NCI-H446 (cell line): Measurements from ENCODE around the gene CELA1.
A peak's percentile ranks its signal among the peaks of the same experiment; 100 is the strongest.
"Not testable (repeated sequence)": the region's sequence is repeated elsewhere in the genome, so short reads cannot be mapped to it uniquely, and the experiment has no call there.

Experiments used
- DNase-seq, 2 experiments: peaks; one replicate each; lab custom pipeline; 2025; lab: John Stamatoyannopoulos, UW

CELA1 gene

DNA sequence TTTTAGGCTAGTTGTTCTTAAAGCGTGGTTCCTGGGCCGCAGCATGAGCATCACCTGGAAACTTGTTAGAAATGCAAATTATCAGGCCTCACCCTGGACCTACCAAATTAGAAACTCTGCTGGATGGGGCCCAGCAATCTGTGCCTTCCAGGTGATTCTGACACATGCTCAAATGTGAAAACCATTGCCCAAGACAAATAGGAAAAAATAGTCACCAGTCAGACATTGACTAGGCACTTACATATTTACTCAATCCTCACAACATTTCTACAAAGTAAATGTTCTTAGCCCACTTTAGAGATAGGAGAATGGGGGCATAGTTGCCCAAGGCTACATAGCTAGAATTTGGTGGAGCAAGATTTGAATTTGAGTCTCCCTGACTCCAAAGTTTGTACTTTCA is 3.3 kb downstream of the CELA1 start:
- no peak for DNase-seq

DNA sequence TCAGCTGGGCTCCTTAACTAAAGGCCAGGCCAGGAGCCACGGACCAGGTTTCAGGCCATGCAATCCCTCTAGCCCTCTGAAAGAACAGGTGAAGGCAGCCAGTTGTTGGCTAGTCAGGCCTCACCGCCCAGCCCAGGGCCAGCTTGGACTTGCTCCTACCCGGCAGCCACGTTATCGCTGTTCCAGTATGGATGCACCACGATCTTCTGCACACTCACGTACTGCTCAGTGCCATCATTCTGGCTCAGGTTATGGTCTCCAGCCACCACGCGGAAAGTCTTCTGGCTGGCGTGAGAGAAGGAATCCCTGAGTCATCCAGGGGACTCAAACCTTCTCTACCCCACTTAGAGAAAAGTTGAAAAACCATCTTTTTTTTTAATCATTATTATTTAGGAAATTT is 4.1 kb downstream of the CELA1 start:
- no peak for DNase-seq

DNA sequence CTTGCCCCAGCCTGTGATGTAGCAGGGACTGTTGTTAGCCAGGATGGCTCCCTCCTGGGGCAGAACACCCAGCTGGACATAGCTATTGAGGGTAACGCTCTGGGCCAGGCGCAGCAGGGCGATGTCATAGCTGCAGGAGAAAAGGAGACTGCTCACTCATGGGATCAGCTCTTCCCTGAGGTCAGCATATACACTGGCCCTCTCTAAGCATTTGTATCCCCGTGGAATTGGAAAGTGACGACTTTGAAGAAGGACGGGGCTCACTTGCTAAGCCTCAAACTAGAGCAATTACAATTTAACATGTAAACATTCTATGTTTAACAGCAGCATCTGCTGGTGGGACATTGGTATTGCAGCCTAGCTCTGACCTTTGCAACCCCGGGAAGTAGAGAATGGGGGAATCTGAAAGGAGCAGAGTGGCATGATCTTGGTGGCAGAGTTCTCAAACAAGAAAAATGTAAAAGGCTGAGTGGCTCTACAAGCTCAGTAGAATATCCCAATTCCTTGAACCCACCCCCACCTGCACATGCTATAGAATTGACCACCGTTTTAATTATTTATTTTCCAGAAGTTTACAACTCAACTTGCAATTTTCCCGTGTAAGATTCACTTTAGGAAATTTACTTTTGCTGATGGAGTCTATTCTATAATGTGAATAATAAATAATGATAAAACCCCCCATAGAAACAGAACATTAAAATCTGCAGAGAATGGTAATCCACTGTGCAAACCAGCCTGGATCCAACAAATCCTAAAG is 5.0 kb downstream of the CELA1 start:
- peak; percentile 27 to 78 for DNase-seq

DNA sequence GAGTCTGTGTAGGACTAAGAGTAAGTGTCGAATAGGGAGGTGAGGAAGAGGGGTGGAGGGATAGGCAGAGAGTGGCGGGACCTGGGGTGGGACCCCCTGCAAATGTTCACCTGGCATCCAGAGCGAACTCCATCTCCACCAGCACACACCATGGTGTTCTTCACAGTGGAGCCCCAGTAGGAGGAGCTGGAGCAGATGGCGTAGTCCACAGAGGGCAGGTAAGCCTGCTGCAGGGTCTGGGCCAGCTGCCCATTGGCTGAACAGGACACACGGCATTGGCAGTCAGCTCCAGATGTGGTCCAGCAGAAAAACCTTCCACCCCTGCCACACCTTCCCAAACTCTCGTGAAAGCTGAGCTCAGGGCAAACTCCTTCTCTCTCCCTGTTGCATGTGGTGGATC is 6.7 kb downstream of the CELA1 start:
- DNase-seq: no peak

DNA sequence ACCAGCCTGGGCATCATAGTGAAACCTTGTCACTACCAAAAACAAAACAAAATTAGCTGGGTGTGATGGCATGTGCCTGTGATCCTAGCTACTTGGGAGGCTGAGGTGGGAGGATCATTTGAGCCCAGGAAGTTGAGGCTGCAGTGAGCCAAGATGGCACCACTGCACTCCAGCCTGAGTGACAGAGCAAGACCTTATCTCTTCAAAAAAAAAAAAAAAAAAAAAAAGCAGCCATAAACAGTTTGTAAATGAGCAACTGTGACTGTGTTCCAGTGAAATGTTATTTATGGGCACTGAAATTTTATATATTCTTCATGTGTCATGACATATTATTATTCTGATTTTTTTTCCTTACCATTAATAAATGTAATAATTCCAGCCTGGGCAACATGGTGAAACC is 9.1 kb downstream of the CELA1 start:
- DNase-seq: not testable (repeated sequence)

DNA sequence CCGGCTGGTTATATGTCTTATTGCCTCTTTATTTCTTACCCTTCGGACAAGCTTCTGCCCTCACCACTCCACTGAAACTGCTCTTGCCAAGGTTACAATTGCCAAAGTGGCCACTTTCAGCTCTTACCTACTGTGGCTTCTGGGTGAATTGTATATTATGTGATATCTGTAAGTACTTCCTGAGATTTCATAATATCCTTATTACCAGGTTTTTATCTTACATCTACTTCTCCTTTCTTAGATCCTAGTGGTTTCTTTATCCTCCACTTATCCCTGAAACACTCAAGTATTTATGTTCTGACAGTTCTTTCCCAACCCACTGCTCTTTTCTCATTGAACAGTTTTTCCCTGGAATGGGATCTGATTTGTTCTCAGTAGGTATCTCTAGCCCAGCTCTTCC is 10.5 kb downstream of the CELA1 start:
- DNase-seq: no peak

DNA sequence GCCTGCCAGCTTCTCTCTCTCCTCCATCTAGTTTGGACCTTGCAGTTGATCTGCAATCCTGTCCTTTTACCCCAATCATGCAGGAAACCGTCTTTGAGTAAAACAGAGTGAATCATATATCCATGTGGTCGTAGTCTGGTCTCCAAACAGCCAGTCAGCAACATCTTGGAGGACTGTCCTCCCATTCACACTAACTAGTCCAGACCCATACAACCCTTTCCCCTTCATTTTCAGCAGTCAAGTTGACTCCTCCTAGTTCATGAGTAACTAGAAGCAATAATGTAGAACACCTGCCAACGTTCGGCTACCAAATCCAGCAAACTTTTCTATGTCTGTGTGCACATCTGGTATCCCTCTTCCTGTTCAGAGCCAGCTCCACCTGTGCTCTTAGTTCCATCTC is 11.7 kb downstream of the CELA1 start:
- DNase-seq: no peak

DNA sequence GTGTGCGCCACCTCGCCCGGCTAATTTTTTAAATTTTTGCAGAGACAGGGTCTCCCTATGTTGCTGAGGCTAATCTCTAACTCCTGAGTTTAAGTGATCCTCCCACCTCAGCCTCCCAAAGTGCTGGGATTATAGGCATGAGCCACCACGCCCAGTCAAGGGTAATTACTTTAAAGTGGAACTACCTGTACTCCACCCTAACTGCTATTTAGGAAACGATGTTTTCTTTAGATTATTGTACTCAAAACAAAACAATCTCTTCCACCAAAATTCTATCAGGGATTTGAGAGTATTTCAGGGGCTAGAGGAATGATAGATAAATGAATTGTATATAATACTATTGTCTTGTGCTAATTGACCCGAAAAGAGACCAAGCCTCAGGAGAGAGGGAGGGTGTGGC is 12.9 kb downstream of the CELA1 start:
- DNase-seq: no peak

DNA sequence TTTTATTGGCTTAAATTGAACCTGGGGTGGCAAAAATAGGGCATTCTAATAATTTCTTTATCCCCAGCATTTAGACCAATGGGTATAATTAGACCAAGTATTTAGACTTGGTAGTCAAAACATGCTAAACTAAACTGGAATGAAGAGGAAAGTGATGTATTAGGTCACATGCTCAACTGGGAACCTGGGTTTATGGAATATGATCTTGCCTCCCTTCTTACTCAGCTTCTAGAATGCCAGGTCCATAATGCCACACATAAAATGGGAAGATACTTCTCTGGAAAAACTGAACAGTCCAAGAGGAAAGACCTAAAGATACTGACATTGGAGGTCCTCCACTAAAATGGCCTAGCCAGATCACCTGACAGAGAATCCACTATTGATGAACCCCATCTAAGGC is 16.3 kb downstream of the CELA1 start:
- DNase-seq: no peak

DNA sequence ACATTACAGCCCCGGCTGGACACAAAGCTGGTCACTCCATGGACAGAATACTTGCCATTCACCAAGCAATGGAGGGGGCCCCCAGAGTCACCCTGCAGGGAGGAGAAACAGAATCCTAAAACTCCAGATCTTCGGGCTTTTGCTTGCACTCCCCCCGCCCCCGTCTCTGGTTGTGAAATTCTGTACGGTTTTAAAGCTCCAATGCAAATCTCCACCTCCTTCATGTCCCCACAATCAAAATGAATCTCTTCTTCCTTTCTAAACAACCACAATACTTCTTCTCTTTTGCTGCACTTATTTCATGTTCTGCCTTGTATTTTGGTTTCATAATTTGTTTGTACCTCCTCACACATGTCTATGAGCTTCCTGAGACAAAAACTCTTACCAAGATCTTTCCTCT is 16.7 kb downstream of the CELA1 start:
- DNase-seq: no peak

DNA sequence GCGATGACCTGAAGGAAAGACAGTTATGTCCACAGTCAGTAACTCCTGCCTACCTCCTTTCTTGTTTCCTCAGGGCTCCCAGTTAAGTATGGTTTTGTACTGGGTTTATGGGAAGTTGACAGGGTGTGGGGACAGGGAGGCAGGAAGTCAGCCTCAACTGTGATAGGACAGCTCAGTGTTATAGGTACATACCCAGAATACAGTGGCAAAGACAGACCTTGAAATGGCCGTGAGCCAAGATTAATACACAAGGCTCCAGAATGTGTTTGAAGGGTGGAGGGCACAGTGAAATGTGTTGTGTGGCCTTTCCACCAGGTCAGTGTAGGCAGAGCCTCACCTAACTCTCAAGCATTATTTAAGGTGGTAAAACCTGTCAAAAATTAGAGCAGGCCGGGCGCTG is 17.9 kb downstream of the CELA1 start:
- no peak for DNase-seq

DNA sequence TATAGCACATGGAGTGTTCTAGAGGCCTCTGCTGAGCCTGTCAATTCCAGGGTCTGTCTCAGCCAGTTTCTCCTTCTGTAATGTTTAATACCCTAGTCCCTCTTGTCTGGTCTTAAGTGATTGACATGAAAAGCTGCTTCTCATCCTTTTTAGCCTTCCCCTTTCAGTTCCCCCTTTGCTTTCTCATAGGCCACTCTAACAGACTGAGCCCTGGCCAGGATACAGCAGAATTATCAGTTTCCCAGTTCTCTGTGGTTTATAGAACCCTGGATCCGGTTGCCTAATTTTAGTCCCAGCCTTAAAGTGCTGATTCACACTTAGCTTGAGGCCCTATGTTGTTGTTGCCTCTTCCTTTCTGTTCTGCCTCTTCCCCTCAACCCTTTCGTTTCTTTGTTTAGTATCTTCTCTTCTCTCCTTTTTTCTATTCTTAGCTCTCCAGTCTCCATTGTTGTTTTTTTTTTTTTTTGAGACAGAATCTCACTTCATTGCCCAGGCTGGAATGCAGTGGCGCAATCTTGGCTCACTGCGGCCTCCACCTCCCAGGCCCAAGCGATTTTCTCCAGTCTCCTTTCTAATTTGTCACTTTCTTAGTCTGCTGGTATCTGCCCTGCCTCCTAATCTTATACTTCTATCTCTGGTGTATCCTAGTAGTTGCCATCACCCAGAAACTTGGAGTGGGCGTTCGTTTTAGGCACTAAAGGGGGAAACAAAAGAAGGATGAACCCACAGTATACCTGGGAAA is 19.6 kb downstream of the CELA1 start:
- no peak for DNase-seq

DNA sequence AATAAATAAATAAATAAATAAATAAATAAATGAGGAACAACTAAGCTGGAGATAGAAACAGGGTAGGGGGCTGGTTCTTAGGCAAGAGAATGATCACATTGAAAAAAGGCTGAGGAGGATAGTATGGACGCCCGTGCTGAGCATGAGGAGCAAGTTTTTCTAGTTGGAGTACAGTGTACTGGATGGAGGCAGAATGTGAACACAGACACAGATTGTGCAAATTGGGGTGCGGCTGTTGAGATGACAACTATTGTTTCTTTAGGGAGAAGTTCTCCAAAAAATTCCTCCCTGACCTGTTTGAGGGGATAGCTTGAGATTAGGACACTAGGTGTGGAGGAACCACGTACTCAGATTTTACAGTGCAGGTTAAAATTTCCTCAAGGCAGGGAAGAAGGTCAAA is 21.5 kb downstream of the CELA1 start:
- no peak for DNase-seq

DNA sequence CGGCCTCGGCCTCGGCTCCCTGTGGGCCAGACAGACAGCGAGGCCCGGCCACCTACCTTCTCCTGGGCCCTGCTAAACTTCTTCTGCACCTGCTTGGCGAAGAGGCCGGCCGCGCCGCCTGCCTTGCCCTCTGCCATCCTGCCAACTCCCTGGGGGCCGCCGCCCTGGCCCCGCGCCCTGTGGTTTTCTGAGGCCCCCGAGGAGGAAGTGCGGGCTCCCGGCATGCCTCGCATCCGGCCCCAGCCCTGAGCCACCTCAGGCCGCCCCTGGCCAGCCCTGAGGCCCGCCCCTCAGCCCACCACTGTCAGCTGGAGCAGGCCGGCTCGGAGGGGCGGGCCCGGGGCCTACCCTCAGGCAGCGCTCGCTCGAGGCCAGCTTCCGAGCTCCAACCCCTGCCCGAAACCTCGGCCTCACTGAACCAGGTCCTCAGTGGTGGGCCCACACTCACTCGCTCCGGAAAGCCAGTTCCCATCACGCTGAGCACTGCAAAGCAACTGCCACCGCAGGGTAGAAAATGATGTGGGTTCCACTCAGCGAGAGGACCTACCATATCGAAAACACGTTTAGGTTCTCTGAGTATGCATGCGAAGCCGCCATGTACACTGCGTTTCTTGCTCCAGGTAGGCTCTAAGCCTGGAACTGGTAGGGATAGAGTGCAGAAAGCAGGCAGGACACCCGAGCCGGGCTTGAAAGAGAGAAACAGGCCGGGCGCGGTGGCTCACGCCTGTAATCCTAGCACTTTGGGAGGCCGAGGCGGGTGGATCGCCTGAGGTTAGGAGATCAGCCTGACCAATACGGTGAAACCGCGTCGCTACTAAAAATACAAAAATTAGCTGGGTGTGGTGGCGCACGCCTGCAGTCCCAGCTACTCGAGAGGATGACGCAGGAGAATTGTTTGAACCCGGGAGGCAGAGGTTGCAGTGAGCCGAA is 22.2 kb downstream of the CELA1 start, which contains the start of gene BIN2:
Gene BIN2, minus strand, starts transcription at position 209 of the 930 bp plus-strand sequence. Its CDS starts 72 bp downstream, at position 137.
- no peak for DNase-seq

DNA sequence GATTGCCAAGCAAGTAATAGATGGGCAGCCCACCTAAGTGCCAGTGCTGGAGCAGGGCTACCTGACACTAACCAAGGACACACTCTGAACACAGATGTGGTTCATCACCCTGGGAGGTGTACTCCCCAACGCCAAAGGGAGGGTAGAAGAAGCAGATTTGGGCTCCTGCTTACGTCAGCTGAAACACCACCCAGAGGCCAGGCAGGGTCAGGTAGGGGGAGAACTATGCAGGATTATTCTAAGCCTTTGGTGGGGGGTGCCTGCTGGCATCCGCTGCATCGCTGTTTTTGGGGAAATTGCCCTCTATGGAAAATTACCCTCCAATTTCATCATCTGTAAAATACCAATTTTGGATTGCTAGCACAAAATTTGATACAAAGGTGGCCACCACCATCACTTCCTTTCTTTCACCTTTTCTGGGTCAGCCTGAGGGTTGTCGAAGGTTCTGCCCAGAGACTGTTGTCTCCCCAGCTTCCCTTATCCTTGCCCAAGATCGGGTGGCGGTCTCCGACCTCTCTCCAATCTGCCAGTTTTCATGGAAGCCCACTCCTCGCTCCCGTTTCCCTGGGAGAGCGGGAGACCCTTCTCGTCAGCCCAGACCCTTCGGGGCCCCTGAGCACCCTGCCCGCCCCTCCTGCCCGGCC is 23.0 kb downstream of the CELA1 start:
- DNase-seq: no peak

DNA sequence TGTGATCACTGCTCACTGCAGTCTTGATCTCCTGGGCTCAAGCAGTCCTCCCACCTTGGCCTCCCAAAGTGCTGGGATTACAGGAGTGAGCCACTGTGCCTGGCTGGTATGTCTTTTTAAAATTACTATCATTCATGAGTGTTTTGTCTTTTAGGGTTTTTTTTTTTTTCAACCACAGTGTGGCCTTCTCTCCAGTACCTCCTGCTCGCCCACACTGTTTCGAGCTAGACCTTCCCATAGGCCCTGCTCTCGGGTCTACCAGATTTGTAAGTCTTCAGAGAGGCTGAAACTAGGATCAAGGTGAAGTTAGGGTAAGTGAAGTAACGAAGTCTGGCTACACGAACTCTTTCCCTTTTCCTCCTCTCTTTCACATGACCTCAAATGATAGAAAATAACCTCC is 24.0 kb downstream of the CELA1 start:
- no peak for DNase-seq

DNA sequence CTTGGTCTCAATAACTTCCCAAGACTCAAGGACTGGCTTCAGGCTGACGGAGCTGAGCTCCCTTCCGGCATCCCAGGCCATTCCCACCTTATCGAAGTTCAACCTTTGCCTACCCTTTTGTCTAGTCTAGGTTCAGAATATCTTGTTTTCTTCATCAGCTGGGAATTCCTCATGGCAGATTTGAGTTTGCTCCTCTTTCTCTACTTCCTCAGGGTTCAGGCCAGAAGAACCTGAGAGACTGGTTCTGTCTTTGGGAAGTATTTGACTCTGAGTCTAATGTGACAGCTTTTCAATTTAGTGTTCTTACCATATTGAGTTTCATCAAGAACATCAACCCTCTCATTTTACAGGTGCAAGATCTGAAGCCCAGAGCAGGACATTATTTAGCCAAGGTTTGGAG is 24.6 kb downstream of the CELA1 start:
- DNase-seq: no peak

DNA sequence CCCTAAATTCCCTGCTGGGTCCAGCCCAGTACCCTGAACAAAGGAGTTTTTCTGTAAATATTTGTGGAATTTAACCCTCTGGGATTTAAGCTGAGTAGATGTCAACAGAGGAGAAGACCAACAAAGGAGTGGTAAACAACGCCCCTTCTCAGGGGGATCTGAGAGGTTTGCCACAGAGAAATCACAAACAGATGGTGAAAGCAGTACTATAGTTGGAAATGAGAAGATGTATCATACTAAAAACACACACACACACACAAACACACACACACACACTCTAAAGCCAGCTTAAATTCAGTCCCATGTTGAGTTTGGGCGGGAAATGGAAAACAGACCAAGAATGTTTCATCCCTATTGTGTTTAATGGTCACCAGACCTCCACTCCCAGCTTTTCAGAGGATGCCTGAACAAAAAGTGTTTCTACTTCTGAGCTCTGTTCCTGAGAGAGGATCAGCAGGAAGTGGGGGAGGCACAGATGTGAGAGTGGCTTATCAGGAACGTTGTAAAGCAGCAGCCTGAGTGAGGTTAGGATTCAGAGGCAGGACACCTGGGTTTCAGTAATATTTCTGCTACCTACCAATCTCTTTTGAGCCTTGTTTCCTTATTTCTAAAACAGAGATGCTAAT is 25.7 kb downstream of the CELA1 start:
- DNase-seq: no peak

DNA sequence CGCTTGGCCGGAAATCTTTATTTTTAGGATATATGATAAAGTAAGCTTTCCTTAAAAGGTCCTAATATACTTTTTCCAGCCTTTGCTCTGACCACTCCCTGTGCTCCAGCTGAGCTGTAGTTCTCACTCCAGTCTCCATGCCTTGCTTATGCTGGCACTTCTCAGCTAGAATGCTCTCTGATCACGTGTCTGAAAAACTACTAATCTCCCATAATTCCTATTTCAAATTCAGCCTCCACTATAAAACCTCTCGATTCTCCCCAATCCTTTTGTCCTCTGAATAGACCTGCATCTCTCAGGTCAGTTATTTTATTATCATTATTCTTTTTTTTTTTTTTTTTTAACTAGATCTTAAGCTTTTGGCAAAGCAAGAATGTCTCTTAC is 26.2 kb downstream of the CELA1 start:
- DNase-seq: no peak

DNA sequence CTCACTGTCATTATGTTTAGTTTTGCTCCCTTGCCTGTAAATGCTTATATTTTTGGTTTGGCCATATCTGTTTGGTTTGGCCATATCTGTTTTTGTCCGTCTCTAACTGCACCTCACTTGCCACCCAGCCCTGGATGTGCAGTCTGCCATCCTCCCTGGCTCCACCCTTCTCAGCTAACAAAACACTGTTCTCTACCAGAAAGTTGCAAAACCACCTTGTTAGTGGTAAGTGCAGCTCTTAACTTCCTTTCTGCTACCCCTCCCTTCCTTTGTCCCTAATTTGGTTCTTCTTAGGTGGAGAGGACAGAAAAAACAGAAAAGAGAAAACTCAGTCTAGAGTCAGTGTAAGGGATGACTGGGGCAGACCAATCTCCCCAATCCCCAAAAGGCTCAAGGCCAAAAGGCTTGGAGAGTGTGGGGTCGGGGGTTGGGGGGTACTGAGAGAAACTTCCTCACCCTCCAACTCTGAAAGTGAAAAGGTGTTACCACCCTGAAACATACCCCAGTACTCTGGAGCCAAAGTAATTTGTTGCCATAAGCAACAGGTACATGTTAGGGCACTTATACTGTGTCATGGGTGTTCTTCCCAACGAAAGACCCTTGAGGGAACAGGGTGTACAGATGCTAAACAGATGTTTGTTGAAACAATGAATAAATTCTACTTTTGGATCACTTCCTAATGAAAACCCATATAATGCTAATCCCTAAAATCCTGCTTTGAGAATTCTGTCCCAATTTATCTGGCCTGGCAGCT is 27.5 kb downstream of the CELA1 start:
- no peak for DNase-seq
